A549 (cell line): Measurements from ENCODE around the gene ZER1. TPM values are rescaled to one million over a fixed set of nuclear protein-coding genes. Genes with fewer than 3 reads are reported as not detected.

Experiments
- ATAC-seq, 2 experiments: fragments of 200-7000 bp in 1 of 2; fragments of >200 bp in 1 of 2; cut with Nextera tagmentation in 1 of 2; cut with Tn5 transposase in 1 of 2; 3 replicates each; pipeline versions ENCODE4 v1.8.0 to v1.9.1; 2018 to 2020; ENCODE audit warnings: mild to moderate bottlenecking in 1 of 2, moderate library complexity in 1 of 2
- CTCF ChIA-PET: fragments of 300-600 bp; sonication (Branson Sonifier 250); formaldehyde crosslinking; extraction: SDS; loops from one replicate; lab custom pipeline; 2021; ENCODE audit warnings: antibody characterized with exemption, inconsistent platforms; lab: Yijun Ruan, JAX
- POLR2A ChIA-PET: fragments of 350-600 bp; formaldehyde crosslinking; extraction: SDS; loops from one replicate; lab custom pipeline; 2021; ENCODE audit warnings: antibody characterized with exemption, inconsistent platforms; lab: Yijun Ruan, JAX
- DNase-seq, 2 experiments: peaks; one replicate each; pipeline versions ENCODE4 v3.0.0 to v3.0.0-alpha.2; 2011 to 2016; ENCODE audit warnings: low read depth in 1 of 2, low spot score in 1 of 2
- FAIRE-seq: peaks from 2 replicates; lab custom pipeline; 2011; peaks lifted over from hg19 to GRCh38; lab: Jason Lieb, UNC
- H3K27ac ChIP-seq, 2 experiments: fragments of >200 bp; sonication (Bioruptor Twin); formaldehyde crosslinking; 3 replicates each; pipeline ENCODE4 v1.5.1; 2016 to 2017
- H3K4me1 ChIP-seq: fragments of >200 bp; sonication (Bioruptor Twin); formaldehyde crosslinking; 3 replicates; pipeline ENCODE4 v1.6.1; 2016
- H3K4me2 ChIP-seq: fragments of >200 bp; sonication (Bioruptor Twin); formaldehyde crosslinking; 3 replicates; pipeline ENCODE4 v1.6.1; 2016
- H3K4me3 ChIP-seq: fragments of >200 bp; sonication (Bioruptor Twin); formaldehyde crosslinking; 3 replicates; pipeline ENCODE4 v1.5.1; 2016
- H3K9me3 ChIP-seq: fragments of >200 bp; sonication (Bioruptor Twin); formaldehyde crosslinking; 3 replicates; pipeline ENCODE4 v1.6.1; 2016
- BCL3 ChIP-seq: fragments of >200 bp; sonication (Bioruptor Twin); formaldehyde crosslinking; IDR thresholded peaks from 3 replicates; pipeline ENCODE4 v1.6.1; 2016
- GATA3 ChIP-seq: IDR thresholded peaks from 2 replicates; pipeline ENCODE4 v1.6.1; 2012; ENCODE audit warnings: borderline replicate concordance
- HOXB13 ChIP-seq: fragments of 250-450 bp; sonication (Bioruptor Pico); IDR thresholded peaks from 2 replicates; pipeline ENCODE4 v1.5.0; 2020; ENCODE audit warnings: low read depth, mild to moderate bottlenecking, moderate library complexity
- JUN ChIP-seq, 2 experiments: fragments of >200 bp; sonication (Bioruptor Twin); formaldehyde crosslinking; IDR thresholded peaks; 2 replicates in 1 of 2; 3 replicates in 1 of 2; pipeline ENCODE4 v1.6.1; 2016 to 2017
- JUNB ChIP-seq: fragments of >200 bp; sonication (Bioruptor Twin); formaldehyde crosslinking; IDR thresholded peaks from 2 replicates; pipeline ENCODE4 v1.6.1; 2016
- KDM1A ChIP-seq: fragments of 200-600 bp; sonication (generic); IDR thresholded peaks from 2 replicates; pipeline ENCODE4 v1.6.1; 2016; ENCODE audit warnings: low read depth, mild to moderate bottlenecking
- KDM5A ChIP-seq: fragments of 200-600 bp; sonication (generic); IDR thresholded peaks from 2 replicates; pipeline ENCODE4 v1.6.1; 2016; ENCODE audit warnings: antibody characterized with exemption, mild to moderate bottlenecking
- MAX ChIP-seq: IDR thresholded peaks from 2 replicates; pipeline ENCODE4 v1.6.1; 2012
- NPAS2 ChIP-seq: fragments of 250-450 bp; sonication (Bioruptor Pico); IDR thresholded peaks from 2 replicates; pipeline ENCODE4 v1.8.0; 2022; ENCODE audit warnings: mild to moderate bottlenecking, moderate library complexity, borderline replicate concordance
- PHF8 ChIP-seq: fragments of 200-600 bp; sonication (generic); IDR thresholded peaks from 2 replicates; pipeline ENCODE4 v1.6.1; 2016; ENCODE audit warnings: low read depth, mild to moderate bottlenecking, antibody characterized with exemption, moderate library complexity, borderline replicate concordance
- POLR2A ChIP-seq: IDR thresholded peaks from 2 replicates; pipeline ENCODE4 v1.6.1; 2012; ENCODE audit warnings: mild to moderate bottlenecking, low read length
- POLR2AphosphoS2 ChIP-seq: conservative IDR thresholded peaks from 2 replicates; pipeline ENCODE4 v1.6.1; 2012; ENCODE audit warnings: low read length, improper control_type of control experiment, inconsistent platforms
- REST ChIP-seq: fragments of 200-600 bp; sonication (generic); IDR thresholded peaks from 2 replicates; pipeline ENCODE4 v1.6.1; 2016; ENCODE audit warnings: antibody characterized with exemption, mild to moderate bottlenecking, moderate library complexity
- RFX5 ChIP-seq: fragments of 450-650 bp; IDR thresholded peaks from 2 replicates; pipeline ENCODE4 v1.7.1; 2014; ENCODE audit warnings: antibody characterized with exemption, mild to moderate bottlenecking, moderate library complexity
- USF2 ChIP-seq: fragments of 450-650 bp; IDR thresholded peaks from 2 replicates; pipeline ENCODE4 v1.6.1; 2014; ENCODE audit warnings: antibody characterized with exemption
- ZC3H11A ChIP-seq: fragments of 450-650 bp; IDR thresholded peaks from 2 replicates; pipeline ENCODE4 v1.6.1; 2014; ENCODE audit warnings: antibody characterized with exemption, mild to moderate bottlenecking
- ZNF302 ChIP-seq: fragments of 250-450 bp; sonication (Bioruptor Pico); IDR thresholded peaks from 2 replicates; pipeline ENCODE4 v1.9.0; 2021; ENCODE audit warnings: inconsistent platforms, mild to moderate bottlenecking, moderate library complexity
- WGBS: methylation state at CpG from one replicate; pipeline ENCODE4 v1.1.6; 2017; ENCODE audit errors: missing lambda C conversion rate; 5-methylcytosine and 5-hydroxymethylcytosine counted together
- polyA plus RNA-seq, 4 experiments: library from polyadenylated mRNA; depleted of rRNA in 3 of 4; stranded (reverse); fragments of >200 nt; fragmentation: RNase III in 1 of 4; extraction: RNeasy Plus Mini Kit Qiagen cat#74134 plus additional on column Dnase treatment in 1 of 4; gene quantifications; 2 replicates in 3 of 4; 3 replicates in 1 of 4; pipeline ENCODE4 v1.2.3, GENCODE V29; 2011 to 2017
- TF ChIP-seq, protein P1 (sequence below): fragments of 250-450 bp; sonication (Bioruptor Pico); IDR thresholded peaks from 2 replicates; pipeline ENCODE4 v1.5.0; 2021; ENCODE audit warnings: mild to moderate bottlenecking, moderate library complexity, borderline replicate concordance
- TF ChIP-seq, protein P2 (sequence below): IDR thresholded peaks from 2 replicates; pipeline ENCODE4 v1.6.1; 2012; ENCODE audit warnings: low read depth, borderline replicate concordance

The ZER1 gene
- polyA plus RNA-seq, 2 of the 4 experiments (the other 2 are of a cell fraction): 9.1 to 13.4 TPM

DNA sequence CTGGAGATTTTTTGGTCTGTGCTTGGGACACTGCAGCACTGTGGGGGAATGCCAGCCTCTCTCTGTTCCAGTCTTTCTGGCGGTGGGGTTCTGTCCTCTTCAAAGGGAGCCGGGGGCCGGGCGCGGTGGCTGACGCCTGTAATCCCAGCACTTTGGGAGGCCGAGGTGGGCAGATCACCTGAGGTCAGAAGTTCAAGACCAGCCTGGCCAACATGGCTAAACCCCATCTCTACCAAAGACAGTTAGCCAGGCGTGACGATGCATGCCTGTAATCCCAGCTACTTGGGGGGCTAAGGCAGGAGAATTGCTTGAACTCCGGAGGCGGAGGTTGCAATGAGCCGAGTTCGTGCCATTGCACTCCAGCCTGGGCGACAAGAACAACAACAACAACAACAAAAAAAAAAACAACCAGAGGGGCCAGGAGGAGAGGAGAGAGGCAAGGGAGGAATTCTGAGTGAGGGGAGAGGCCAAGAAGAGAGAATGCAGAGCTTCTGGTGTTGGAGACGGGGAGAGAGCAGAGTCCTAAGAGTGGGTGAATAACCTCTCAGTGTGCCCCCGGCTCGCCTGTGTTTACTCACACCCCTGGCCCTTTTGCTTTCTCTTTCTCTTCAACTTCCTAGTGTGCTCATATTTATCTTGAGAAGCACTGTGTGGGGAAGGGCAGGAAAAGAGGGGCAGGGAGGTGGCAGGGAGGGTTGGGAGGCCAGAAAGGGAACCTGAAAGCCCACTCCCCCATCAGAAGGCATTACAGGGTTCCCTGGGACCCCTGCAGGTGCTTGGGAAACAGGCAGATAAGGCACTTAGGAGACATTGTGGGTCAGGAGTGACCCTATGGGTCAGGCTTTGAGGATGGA is 85.9 kb downstream of the ZER1 start (continued):
- TF ChIP-seq REST (no peak), ZC3H11A (no peak), ZNF302 (CRISPR knock-in tag) (no peak), KDM1A (no peak), PHF8 (no peak)

DNA sequence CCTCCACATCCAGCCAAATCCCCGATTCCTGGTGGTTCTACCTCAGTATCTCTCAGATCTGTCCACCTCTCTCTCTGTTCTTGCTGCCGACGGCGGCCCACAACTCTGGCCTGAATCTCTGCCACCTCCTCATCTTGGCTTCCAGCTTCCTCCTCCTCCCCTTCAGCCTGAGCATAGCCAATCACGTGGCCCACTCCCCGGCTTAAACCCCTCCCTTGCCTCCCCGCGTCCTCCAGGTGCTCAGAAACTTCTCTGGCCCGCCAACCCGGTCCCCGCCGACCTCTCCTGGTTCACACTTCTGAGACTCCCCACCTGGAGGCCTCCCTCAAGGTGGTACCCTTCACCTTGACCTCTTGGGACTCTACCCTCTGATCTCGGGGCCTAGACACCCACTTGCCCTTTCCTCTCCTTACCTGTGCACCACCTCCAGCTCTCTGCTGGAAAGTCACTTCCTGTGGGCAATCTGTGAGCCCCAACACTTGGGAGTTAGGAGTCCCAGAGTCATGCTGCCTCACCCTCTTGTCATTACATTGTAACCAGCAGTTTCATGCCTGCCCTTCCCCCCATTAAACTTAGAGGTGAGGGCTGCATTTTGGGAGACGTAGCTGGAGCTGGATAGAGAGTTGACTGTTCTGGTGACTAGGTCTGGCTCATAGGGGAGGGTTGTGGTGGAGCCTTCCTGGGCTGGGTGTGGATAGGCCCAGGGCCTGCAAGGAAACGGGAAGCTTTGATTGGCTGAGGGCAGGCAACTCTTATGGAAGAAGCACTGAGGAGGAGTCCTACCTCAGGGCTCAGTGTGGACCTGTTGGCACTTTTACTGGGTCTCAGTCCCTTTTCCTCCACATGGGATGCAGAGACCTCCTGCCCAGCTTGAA is 87.2 kb downstream of the ZER1 start:
- Histone ChIP-seq H3K4me3 (peak overlapping the region; percentile 69), H3K9me3 (no peaks in the 10 kb centered on the region), H3K27ac (peak overlapping the region; percentile 97 to 98), H3K4me1 (peaks cover 34% of the 10 kb centered on the region), H3K4me2 (peak overlapping the region; percentile 91)
- WGBS: 2% methylated on average over 15 of the region's 15 CpGs
- no peak for FAIRE-seq
- ChIA-PET CTCF (interaction anchor here (0.7 to 2.5 kb wide), 4 partner anchors 18 to 51 kb away, joined by 3 to 13 read pairs (median 6); partner anchors contain the start of gene PKN3), POLR2A (interaction anchor here (0.8 to 2.2 kb wide), 6 partner anchors 8 to 49 kb away, joined by 3 to 24 read pairs (median 5); partner anchors contain the start of gene DYNC2I2)
- peak; percentile 65 to 84 for ATAC-seq
- DNase-seq: peak; percentile 85 to 90
- TF ChIP-seq JUNB (no peak), BCL3 (0 out of 3 replicates have a peak, but pooled peaks have one; percentile 45), NPAS2 (no peak), POLR2AphosphoS2 (no peak), USF2 (peak; percentile 85), RFX5 (no peak), JUN (IDR thresholded peaks at IDR 0.05) (peak in 1 of 2 experiments; percentile 54; a peak in 2 of 5 replicates), POLR2A (peak; percentile 85), GATA3 (no peak), HOXB13 (CRISPR knock-in tag) (no peak; the same call in 1 of the 2 replicates), KDM5A (no peak), MAX (peak; percentile 47)
- TF ChIP-seq, protein P1, sequence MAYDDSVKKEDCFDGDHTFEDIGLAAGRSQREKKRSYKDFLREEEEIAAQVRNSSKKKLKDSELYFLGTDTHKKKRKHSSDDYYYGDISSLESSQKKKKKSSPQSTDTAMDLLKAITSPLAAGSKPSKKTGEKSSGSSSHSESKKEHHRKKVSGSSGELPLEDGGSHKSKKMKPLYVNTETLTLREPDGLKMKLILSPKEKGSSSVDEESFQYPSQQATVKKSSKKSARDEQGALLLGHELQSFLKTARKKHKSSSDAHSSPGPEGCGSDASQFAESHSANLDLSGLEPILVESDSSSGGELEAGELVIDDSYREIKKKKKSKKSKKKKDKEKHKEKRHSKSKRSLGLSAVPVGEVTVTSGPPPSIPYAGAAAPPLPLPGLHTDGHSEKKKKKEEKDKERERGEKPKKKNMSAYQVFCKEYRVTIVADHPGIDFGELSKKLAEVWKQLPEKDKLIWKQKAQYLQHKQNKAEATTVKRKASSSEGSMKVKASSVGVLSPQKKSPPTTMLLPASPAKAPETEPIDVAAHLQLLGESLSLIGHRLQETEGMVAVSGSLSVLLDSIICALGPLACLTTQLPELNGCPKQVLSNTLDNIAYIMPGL (CRISPR knock-in tag): no peak
- TF ChIP-seq, protein P2, sequence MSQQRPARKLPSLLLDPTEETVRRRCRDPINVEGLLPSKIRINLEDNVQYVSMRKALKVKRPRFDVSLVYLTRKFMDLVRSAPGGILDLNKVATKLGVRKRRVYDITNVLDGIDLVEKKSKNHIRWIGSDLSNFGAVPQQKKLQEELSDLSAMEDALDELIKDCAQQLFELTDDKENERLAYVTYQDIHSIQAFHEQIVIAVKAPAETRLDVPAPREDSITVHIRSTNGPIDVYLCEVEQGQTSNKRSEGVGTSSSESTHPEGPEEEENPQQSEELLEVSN: peak; percentile 17; the same call in 1 of the 2 replicates
